NCI-H446 (cell line): ENCODE results near the gene TTLL10.

Source experiments
- DNase-seq, 2 experiments: peaks; one replicate each; lab custom pipeline; 2025; lab: John Stamatoyannopoulos, UW

The TTLL10 gene

DNA sequence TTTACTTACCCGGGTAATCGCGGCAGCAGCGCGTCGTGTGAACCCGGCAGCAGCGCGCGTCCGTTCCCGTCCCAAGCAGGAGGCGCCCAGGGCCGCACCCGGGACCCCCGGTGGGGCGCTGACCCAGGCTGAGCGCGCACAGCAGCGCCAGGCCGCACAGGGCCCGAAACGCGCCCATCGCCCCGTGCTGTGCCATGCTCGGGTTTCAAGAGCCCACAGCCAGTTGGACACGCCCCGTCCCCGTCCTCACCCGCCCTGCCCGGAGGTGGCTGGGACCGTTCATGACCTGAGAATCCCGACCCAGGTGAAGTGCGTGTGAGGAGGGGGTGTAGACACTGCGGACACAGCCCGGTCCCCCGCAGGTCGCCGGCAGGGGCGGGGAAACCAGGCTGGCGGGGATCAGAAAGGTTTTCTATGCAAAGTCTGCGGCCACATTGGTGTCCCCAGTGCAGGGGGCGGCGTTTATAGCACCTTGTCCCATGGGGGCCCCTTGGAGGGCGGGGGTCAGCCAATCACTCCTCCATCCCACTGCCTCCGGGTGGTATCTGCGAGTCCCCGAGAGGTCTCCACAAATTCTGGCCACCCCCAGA is 32.8 kb downstream of the TTLL10 start, which contains the start of gene TNFRSF18:
TSS of gene TNFRSF18 (minus strand) at position 217 of the 590 bp plus-strand sequence. CDS start at position 196, 21 bp downstream.
- DNase-seq: no peak

DNA sequence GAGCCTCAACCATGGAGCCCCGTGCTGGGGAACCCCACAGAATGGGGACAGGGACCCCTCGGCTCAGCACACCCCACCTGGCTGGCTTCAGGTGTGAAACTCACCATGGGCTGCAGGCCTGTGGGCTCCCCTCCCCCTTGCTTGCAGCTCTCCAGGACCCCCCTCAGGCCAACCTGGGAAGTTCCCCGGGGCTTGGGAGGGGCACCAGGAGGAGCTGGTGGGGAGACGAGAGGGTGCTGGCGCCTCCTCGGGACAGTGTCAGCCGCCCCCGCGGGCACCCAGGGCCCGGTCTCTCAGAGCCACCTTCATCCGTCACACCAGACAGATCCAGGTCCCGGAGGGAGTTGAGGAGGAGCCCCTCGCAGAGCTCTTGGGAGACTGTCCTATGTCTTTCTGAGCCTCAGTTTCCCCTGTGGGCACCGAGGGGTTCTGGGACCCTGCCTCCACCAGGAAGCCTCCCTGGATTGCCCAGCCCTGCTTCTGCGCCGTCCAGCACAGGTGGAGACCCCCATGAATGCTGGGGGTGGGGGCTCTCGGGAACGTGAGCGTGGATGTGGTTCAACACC is 33.4 kb downstream of the TTLL10 start:
- DNase-seq: no peak

DNA sequence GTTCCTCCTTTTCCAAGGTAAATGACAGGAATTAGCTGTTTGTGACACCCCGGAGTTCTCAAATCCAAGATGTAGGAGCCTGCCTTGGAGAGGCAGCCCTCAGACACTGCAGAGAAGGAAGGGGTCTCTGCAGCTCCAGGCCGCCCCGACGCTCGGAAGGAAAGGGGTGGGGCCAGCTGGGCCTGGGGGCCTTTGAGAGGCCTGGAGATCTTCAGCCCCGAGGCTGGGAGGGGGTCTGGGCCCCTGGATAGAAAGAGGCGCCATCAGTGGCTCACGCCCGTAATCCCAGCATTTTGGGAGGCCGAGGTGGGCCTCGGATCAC is 33.9 kb downstream of the TTLL10 start:
- no peak for DNase-seq

DNA sequence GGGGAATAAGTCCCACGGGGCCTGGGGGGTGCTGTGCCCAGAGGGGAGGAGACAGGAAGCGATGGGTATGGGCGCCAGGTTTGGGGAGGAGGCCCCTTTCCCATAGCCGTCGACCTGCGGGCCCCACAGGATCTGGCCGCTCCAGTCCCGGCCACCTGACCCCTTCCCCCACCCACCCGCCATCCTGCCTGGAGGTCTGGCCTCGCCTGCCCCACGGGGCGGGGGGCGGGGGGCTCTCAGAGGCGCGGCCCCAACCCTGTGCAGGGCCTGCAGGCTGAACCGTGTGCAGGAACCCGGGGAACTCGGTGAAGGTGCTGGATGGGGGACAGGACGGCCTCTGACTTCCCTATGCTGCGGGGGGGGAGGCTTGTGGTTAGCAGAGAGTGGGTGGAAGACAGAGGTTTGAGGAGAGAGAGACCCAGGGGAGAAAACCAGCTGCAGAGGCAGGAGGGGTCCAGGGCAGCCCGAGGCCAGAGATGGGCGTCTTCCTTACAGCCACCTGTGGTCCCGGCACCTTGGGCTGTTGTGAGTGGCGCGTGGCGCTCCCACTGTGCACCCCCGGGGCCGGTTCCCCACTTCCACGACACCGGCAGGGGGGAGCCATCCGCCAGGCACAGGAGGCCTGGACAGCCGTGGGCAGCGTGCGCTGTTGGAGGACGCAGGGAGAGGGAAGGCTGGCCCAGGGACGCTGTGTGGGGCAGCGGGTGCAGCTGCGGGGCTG is 35.2 kb downstream of the TTLL10 start:
- DNase-seq: no peak

DNA sequence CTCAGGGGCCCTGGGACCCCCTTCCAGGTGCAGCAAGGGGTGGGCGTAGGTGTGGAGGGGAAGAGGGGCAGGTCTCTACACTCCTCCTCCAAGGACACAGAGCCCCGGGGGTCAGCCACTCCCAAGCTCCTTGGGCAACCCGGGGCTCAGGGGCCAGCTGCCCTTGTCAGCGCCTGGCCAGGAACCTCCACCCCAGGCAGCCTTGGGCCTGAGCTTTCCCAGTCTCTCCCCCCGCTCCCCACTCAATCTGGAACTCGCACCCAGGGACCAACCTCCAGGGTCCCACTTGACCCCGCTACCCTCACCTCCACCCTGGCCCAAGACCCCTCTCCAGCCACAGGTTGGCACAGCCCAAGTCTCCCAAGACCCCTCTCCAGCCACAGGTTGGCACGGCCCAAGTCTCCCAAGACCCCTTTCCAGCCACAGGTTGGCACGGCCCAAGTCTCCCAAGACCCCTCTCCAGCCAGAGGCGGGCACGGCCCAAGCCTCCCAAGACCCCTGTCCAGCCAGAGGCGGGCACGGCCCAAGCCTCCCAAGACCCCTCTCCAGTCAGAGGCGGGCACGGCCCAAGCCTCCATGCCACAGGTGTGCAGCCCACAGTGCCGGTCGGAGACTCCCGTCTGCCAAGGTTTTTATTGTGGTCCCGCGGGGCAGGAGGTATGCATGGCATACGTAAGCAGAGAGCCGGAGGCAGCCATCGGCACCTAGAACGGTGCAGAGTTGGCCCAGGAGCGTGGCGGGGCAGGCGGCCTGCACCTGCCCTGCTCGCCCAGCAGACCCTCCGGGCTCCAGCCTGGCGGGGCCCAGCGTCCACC is 37.3 kb downstream of the TTLL10 start:
- DNase-seq: no peak

DNA sequence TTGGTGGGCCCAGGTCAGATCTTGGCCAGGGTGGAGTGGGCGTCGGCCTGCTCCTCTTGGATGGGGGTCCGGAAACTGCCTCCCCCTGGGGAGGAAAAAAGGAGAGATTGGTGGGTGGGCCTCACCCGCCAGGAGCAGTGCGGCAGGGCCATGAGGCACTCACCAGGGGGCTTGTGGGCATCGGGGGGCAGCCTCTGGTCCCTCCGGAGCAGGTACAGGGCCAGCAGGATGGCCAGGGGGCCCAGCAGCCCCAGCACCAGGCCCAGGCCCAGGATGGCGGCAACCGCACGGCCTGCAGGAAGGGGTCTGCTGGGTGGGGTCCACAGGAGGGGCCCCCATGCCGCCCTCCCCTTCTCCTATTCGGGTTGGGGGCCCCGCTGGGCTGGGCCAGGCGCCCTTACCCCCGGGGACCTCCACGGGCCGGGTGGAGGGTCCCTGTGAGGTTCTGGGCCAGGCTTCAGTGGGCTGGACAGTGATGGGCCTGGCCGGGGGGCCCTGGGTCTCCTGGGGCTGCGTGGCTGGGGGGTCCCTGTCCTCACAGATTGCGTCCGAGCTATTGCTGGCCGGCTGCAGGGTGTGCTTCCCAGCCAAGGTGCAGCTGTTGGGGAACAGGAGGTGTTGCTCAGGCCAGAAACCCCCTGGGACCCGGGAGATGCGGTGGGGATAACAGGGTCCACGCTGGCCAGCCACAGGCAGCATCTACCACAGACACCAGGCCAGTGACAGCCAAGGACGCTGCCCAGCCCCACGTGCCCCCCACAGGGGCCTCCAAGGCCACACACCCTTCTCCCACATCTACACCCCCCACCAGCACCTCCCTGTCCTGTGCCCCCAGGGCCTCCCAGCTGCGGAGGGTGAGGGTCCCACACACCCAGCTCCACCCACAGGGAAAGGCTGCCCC is 38.1 kb downstream of the TTLL10 start:
- DNase-seq: no peak

DNA sequence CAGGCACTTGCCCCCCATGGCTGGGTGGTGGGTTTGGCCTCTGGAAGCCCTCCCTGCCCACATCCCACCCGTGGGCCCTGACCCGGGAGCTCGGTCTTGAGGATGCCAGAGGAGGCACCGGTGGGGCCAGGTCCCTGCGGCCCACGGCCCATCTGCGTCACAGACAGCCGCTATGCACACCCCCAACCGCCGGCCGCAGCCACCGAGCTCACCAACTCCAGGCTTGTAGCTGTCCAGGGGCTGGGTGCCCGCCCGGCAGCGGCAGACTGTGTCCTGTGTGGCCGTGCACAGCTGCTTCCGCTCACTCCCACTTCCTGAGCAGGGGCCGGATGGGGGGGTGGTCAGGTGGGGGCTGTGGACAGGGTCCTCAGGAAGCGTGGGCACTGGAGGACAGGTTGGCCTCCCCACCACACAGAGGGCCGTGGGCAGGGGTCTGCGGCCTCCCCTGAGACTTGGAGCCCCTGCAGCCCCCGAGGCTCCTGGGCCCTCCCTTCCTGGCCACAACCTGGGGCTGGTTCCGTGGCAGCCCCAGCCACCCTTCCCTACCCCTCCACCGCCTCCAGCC is 39.2 kb downstream of the TTLL10 start:
- DNase-seq: no peak

DNA sequence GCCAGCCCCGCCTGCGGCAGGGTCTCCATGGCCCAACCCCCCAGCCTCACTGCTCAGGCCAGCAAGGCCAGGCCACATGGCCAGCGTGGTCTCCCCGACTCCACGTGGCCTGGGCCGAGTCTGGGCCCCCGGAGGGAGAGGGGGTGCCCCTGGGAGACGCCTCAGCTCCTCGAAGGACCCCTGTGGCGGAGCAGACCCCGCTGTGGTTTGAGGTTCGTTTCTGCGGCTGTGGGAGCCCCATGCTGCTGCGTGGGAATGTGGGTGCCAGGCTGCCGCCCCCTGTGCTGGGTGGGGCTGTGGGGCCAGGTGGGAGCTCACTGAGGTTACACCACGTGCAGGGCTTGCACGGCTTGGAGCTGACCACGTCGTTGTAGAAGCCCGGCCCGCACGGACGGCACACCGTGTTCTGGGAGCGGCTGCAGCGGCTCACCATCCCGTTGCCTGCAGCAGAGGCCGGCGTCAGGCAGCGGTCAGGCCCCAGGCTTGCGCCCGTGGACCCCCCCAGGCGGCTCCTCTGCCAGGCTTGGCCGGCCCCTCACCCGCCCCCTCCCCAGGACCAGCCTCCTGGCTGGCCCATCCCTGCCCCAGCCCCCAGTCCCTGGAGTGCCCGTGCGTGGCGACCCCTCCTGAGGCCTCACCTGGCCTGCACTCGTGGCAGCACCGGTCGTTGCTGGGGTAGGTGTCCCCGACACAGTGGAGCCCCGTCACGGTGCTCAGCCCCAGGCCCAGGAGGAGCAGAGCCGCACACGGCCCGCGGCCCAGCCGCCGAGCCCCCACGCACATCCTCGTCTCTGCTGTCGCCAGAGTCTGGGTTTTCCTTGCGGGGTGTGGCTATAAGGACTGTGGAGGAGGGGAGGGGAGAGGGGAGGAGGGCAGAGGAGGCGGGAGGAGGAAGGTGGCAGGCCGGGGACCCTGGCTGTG is 39.9 kb downstream of the TTLL10 start, which contains the start of gene TNFRSF4:
TSS of gene TNFRSF4 (minus strand) at position 809 of the 921 bp plus-strand sequence. CDS start at position 783, 26 bp downstream.
- DNase-seq: no peak

DNA sequence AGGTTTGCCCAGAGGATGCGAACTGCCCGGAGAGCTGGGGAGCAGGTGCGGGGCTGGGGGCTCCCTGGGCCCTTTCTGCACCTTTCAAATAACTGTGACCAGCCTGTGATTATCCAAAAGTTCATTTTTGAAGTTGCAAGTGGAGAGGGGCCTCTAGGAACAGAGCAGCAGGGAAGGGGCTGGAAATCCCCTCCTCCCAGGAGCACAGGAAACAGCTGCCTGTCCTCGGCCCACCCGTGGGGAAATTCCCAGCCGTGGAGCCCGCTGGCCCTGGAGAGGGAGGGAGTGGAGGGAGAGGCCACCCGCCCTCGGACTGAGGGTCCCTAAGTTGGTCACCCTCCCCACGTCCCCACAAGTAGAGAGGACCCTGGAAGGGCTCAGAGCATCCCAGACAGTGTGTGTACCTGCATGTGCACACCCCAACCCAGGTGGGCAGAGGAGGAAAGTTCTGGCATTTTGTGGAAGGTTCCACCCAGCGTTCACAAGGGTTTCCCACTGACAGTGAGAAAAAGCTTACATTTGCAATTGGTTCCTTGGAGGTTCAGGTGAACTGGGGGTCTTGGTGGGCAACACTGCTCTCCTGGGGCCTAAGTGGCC is 41.5 kb downstream of the TTLL10 start:
- DNase-seq: no peak

DNA sequence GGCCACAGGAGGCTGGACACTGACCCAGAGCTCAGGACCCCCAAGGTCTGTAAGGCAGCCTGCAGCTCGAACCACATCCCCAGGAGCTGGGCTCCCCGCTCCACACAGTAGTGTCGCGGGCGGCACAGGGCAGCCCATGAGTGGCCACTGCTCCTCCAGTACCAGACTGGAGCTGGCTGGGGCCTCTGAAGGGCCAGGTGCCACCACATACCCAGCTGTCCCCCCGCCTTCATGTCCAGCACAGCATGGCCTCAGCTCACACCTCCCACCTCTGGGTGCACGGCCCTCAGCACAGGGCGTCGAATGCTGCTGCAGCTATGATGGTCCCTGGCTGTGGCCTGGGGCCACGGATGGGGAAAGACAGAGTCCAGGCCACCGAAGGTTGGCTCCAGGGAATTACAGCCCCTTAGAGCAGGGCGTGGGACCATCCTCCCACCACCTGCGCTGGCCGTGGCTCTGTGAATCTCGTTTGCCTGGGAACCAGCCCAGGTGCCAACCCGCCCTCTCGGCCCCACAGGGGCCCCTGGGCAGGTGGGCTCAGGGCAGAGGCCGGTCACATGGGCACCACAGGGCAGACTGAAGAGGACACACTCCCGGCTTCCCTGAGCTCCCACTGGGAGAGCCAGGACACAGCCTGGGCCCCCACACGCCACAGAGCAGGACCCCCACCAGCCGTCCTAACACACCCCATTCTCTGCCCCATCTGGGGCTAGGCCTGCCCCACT is 42.4 kb downstream of the TTLL10 start:
- no peak for DNase-seq

DNA sequence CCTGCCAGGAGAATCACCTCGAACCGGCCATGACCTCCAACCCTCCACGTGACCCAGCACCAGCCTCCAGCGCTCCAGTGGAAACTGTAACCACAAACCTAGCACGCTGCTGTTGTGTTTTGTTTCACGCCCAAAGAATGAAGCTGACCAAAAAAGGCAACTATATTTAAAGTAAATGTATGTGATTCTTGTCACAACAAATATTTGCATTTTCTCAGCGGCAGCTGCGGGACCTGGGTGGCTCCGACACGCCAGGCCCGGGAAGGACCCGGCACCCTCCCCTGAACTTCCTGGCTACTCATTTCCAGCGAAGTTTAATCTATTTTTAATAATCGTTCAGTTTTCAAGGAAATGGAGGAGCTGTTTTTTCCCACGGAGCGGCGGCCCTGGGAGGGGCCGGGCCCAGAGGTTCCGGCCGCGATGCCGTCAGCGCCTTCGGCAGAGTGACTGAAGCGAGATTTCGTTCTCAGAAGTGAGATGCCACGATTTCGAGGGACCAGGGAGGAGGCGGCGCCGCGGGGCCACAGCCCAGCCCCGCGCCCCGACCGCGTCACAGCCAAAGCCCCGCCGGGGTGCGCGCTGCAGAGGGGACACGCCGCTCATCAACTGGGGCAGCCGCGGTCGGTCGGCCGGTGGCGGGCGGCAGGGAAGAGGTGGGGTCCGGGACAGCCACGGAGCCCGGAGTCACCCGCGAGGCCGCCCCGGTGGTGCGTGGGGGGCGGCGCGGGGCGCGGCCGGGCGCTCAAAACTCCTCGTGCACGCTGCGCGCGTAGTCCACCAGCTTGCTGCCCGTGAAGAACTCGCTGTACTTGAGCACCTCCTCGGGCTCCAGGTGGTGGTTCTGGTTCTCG is 43.3 kb downstream of the TTLL10 start:
- DNase-seq: no peak

DNA sequence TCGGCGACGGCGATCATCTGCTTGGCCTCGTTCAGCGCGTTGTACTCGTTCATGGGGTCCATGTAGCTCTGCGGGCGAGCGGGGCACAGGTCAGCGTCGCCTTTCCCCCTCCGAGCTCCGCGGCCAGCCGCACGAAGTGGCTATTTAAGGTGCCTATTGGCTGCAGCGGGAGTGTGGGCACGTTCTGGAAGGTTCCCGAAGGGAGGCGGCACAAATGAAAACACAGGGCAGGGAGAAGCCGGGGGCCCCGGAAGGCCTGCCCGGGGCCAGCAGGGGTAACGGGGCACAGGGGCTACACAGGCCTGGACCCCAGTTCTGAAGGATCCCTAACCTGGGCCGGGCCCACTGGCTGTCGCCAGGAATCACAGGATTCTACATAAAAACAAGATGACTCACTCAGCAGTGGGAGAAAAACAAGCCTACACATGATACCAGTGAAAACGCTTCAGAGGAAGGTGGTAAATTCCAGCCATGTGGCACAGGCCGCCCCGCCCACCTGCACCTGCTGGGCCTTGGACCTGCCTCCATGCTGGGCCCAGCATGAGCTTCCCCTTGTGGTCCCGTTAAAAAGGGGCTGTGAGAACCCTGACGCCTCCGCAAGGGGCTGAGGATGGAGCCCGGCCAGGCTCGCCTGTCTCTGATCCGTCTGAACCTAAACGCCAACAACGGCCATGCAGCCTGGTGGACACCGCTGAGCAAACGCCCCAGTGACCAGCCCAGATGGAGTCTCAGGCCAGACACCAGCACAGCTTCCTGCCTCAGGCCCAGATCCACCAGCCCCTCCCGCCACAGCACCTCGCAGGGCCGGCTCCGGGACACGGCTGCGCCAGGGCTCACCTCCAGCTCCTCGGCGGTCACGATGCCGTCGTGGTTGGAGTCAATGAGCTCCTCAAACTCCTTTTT is 44.2 kb downstream of the TTLL10 start:
- DNase-seq: no peak

DNA sequence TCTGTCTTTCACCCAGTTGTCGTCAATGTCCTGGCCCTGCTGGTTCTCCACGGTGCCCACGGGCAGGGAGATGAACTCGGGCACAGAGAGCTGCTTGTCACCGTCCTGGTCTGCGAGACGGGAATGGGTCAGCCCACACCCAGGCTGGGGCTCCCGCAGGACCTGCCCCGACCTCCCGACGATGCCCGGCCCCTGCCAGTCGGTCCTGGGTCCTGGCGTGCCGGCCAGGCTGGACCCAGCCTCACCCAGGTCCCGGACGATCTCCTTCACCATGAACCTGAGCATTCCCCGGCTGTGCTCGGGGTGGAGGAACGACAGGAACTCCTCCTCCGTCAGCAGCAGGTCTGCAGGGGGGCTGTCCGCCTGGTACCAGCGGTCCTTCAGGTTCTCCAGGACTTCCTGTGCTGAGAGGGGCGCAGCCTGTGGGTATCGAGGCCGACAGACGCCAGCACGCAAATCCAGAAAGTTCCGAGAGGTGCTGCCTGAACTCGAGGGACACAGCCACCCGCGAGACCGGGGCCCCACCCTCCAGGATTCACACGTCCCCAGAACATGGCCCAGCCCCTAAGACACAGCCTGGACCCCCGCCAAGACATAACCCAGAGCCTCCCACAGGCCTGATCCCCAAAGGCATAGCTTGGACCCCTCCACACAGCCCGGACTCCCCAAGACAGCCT is 45.0 kb downstream of the TTLL10 start:
- no peak for DNase-seq

DNA sequence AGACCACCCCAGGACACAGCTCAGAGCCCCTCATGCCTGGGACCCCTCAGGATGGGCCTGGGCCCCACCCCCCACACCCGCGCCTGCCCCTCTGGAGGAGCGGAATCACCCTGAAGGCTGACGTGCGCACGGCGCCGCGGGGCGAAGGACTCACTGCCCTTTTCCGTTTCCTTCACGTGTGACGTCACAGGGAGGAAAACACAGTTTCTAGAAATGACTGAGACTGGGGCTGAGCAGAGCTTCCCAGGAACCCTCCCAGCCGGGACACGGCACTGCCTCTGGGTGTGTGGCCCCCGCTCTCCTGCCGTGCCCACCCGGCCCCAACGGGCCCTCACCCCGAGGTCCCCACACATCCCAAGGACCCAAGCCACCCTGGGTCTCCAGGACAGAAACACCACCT is 45.7 kb downstream of the TTLL10 start:
- no peak for DNase-seq

DNA sequence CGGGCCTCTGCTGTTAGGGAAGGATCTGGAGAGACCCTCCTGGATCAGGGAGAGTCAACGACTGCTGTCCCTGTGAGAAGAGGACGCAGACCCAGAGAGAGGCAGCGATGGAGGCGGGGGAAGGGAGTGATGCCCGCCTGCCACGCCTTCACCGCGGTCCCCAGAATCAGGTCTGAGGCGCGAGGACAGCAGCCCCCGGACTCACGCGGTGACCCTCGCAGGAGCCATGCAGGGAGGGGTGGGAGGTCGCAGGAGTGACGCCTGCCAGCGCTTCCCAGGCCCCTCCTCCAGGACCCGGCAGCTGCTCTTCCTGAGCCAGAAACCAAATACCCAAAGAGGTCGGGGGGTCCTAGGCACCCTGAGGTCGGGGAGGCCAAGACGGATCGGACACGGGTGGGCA is 46.5 kb downstream of the TTLL10 start:
- DNase-seq: no peak

DNA sequence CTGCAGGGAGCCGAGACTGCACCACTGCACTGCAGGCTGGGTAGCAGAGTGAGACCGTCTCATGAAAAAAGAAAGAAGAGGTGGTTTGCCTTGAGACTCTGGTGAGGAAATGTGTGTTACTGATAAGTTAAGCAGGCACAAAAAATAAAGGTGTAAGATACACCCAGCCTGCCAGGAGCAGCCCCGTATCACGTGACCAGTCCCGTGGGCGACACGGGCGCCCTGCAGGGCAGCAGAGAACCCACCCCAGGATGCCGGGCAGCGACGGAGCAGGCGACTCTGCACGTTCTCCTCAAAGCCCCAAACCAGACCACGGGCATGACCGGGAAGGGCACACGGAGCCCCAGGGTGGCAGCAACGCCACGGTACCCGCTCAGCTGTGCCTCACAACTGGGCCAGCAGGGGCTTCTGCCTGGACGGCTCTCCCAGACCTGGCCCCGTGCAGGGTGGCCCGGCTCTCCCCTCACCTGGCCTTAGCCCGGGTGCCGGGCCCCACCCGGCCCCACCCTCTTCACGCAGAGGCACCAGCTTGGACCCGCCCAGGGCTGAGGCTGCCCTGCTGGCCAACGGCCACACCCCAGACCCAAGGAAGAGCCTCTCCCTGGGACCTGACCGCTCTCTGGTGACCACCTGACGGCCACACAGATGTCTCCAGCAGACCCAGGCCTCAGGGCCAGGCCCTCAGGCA is 48.4 kb downstream of the TTLL10 start:
- DNase-seq: no peak
